H1 (cell line): ENCODE measurements around the gene ZHX3. TPM values are rescaled to one million over a fixed set of nuclear protein-coding genes. Genes with fewer than 3 reads are reported as not detected.

ENCODE experiments used
- ASH2L ChIP-seq: fragments of 200-600, 300-600 bp; sonication (generic); IDR thresholded peaks from one replicate; pipeline ENCODE4 v1.7.1; 2017; ENCODE audit warnings: low read length
- GABPA ChIP-seq: IDR thresholded peaks from 2 replicates; pipeline ENCODE4 v1.6.1; 2011; ENCODE audit warnings: mild to moderate bottlenecking, low read length, moderate library complexity, borderline replicate concordance; ENCODE audit not compliant: insufficient read depth
- NRF1 ChIP-seq: IDR thresholded peaks from 2 replicates; pipeline ENCODE4 v1.6.1; 2011; ENCODE audit warnings: mild to moderate bottlenecking, low read depth, low read length, improper control_type of control experiment
- PHF8 ChIP-seq: fragments of 200-600 bp; sonication (generic); conservative IDR thresholded peaks from 2 replicates; pipeline ENCODE4 v1.7.1; 2012; ENCODE audit warnings: low read depth, mild to moderate bottlenecking, inconsistent platforms, low read length, moderate library complexity
- SIN3A ChIP-seq, 2 experiments: IDR thresholded peaks in 1 of 2; conservative IDR thresholded peaks in 1 of 2; 2 replicates each; pipeline ENCODE4 v1.6.1; 2011 to 2012; ENCODE audit warnings: low read length in 2 of 2, improper control_type of control experiment in 1 of 2, low read depth in 1 of 2, mild to moderate bottlenecking in 1 of 2
- SP4 ChIP-seq: IDR thresholded peaks from 2 replicates; pipeline ENCODE4 v1.6.1; 2012; ENCODE audit warnings: low read length, inconsistent platforms
- polyA plus RNA-seq, 7 experiments: library from polyadenylated mRNA; depleted of rRNA in 3 of 7; stranded (reverse) in 5 of 7; unstranded in 2 of 7; fragments of >200 nt in 5 of 7; fragments of 200-250 nt in 2 of 7; gene quantifications; 1 replicate in 5 of 7; 2 replicates in 1 of 7; 4 replicates in 1 of 7; pipeline versions ENCODE4 v1.2.1 to v1.2.3, GENCODE V29; 2011 to 2013; ENCODE audit warnings: missing spikeins in 2 of 7, mixed read lengths in 2 of 7
- total RNA-seq: library from RNA; stranded (reverse); fragmentation: NEBNext Ultra II Directional; extraction: Animal tissue kit (Norgen Biotek cat#: 25700); gene quantifications from 2 replicates; pipeline ENCODE4 v1.2.1, GENCODE V29; 2021

The ZHX3 gene
- total and polyA plus RNA-seq, 2 of the 8 experiments (the other 6 are each of a cell fraction or from before 2014, with no cell fraction given): 1.00 to 7.8 TPM

- TF ChIP-seq SIN3A (conservative IDR thresholded peaks at IDR 0.05 in 1 of 2, IDR thresholded peaks at IDR 0.05 in 1 of 2; ENCODE audit: low read depth in 1 of 2, low read length in 2 of 2) (no peak), ASH2L (no peak), GABPA (no peak), PHF8 (no peak), SP4 (no peak), NRF1 (no peak)
- TF ChIP-seq, all 59 proteins: peak for 0
Observed at GRCh38 chr20:41355598-41356203, 38.2 kb upstream of the ZHX3 start (continued).
